Psoas muscle (tissue), 8 donors: ENCODE measurements around the gene OCIAD2. TPM values are rescaled to one million over a fixed set of nuclear protein-coding genes. Genes with fewer than 3 reads are reported as not detected.
A peak's percentile ranks its signal among the peaks of the same experiment; 100 is the strongest.
"Not testable (repeated sequence)": the region's sequence is repeated elsewhere in the genome, so short reads cannot be mapped to it uniquely, and the experiment has no call there.

Source experiments
- ATAC-seq, 4 donors: fragments of 200-7000 bp; cut with Tn5 transposase; one replicate each; pipeline ENCODE4 v1.9.1; 2020; ENCODE audit warnings: moderate library complexity in 3 of 4, mild to moderate bottlenecking in 2 of 4
- DNase-seq, 2 donors: peaks; one replicate each; pipeline ENCODE4 v3.0.0-alpha.2; 2020
- H3K27ac ChIP-seq: fragments of 200-600 bp; one replicate; pipeline ENCODE4 v1.8.0; 2022
- H3K27me3 ChIP-seq, 3 donors: fragments of 200-600 bp in 1 of 3; one replicate each; pipeline versions ENCODE4 v1.6.1 to v1.8.0; 2013 to 2022; ENCODE audit warnings: low read length in 2 of 3, mild to moderate bottlenecking in 2 of 3, moderate library complexity in 1 of 3; ENCODE audit not compliant: insufficient read depth in 3 of 3
- H3K36me3 ChIP-seq, 2 donors: fragments of 200-600 bp in 1 of 2; one replicate each; pipeline versions ENCODE4 v1.6.1 to v1.8.0; 2013 to 2022; ENCODE audit warnings: low read depth in 1 of 2, mild to moderate bottlenecking in 1 of 2, moderate library complexity in 1 of 2; ENCODE audit not compliant: insufficient read depth in 1 of 2
- H3K4me1 ChIP-seq: fragments of 200-600 bp; one replicate; pipeline ENCODE4 v1.8.0; 2022
- H3K4me3 ChIP-seq: fragments of 200-600 bp; one replicate; pipeline ENCODE4 v1.8.0; 2022; ENCODE audit warnings: mild to moderate bottlenecking
- H3K9me3 ChIP-seq: fragments of 200-600 bp; one replicate; pipeline ENCODE4 v1.8.0; 2022
- WGBS, 3 donors: extraction: QIAGEN DNeasy Blood & Tissue Kit; methylation state at CpG; one replicate each; pipeline versions ENCODE4 v1.1.6 to v1.1.7; 2013; 5-methylcytosine and 5-hydroxymethylcytosine counted together
- intact Hi-C, 2 donors: fragments of 100-400 bp; cut with DNase I; formaldehyde crosslinking; loops; one replicate each; pipeline versions ENCODE4 v1.11.0 to v1.14.2; 2022
- polyA plus RNA-seq, 3 donors: library from polyadenylated mRNA; stranded (reverse); fragments of 200-250 nt; gene quantifications; one replicate each; pipeline ENCODE4 v1.2.3, GENCODE V29; 2013
- total RNA-seq, 4 donors: library from RNA; stranded (reverse); fragmentation: NEBNext Ultra II Directional in 2 of 4; extraction: Animal tissue kit (Norgen Biotek cat#: 25700) in 2 of 4; gene quantifications; one replicate each; pipeline versions ENCODE4 v1.2.1 to v1.2.4, GENCODE V29; 2021 to 2023
- TF ChIP-seq, protein P1 (sequence below): fragments of 200-600 bp; IDR thresholded peaks from one replicate; pipeline ENCODE4 v1.8.0; 2022; ENCODE audit warnings: antibody characterized with exemption
- donor health status: healthy with polysubstance abuse.
- donor health status: DM: no; HTN: no; CAD: no; lungs with moderate emphysema.
- donor health status: Bipolar disorder and iron deficiency.
- donor health status: healthy.
- donor health status: DM: yes; HTN: yes; CAD: no.
- donor health status: DM: no; HTN: no; CAD: no.
- donor health status: DM: no; HTN: no; CAD: no.
- donor health status: DM: yes; HTN: yes; CAD: no.

Gene OCIAD2
- total and polyA plus RNA-seq, 7 donors, result 2.1 to 9.7 (median 7.8) TPM

GRCh38 chr4:48854395-48854683 is 52.2 kb downstream of the OCIAD2 start:
- intact Hi-C loops, result loop anchor here in 1 of 2 donors (10.0 kb wide), 1 partner anchor 270 kb away; no protein-coding TSS in a partner anchor
- no peaks in the 10 kb centered on the region for H3K4me1 ChIP-seq
- TF ChIP-seq, protein P1, sequence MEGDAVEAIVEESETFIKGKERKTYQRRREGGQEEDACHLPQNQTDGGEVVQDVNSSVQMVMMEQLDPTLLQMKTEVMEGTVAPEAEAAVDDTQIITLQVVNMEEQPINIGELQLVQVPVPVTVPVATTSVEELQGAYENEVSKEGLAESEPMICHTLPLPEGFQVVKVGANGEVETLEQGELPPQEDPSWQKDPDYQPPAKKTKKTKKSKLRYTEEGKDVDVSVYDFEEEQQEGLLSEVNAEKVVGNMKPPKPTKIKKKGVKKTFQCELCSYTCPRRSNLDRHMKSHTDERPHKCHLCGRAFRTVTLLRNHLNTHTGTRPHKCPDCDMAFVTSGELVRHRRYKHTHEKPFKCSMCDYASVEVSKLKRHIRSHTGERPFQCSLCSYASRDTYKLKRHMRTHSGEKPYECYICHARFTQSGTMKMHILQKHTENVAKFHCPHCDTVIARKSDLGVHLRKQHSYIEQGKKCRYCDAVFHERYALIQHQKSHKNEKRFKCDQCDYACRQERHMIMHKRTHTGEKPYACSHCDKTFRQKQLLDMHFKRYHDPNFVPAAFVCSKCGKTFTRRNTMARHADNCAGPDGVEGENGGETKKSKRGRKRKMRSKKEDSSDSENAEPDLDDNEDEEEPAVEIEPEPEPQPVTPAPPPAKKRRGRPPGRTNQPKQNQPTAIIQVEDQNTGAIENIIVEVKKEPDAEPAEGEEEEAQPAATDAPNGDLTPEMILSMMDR, result no peak
- H3K36me3 ChIP-seq, result peaks cover 17 to 100% of the 10 kb centered on the region in 2 donors
- 95 to 100% (median 99%) methylated on average over 1 of the region's 1 CpG for WGBS, 3 donors
- H3K27ac ChIP-seq, result no peak overlapping the region
- DNase-seq (no peak), ATAC-seq (no peak)
- H3K27me3 ChIP-seq, result no peaks in the 10 kb centered on the region
- H3K4me3 ChIP-seq, result no peak overlapping the region
- no peaks in the 10 kb centered on the region for H3K9me3 ChIP-seq

- DNase-seq (no peak), ATAC-seq (no peak)
- TF ChIP-seq, protein P1, result no peak
- Histone ChIP-seq H3K9me3 (no peaks in the 10 kb centered on the region), H3K36me3 (peaks cover 17 to 100% of the 10 kb centered on the region in 2 donors), H3K4me1 (no peaks in the 10 kb centered on the region), H3K4me3 (no peak overlapping the region), H3K27me3 (no peaks in the 10 kb centered on the region), H3K27ac (no peak overlapping the region)
- WGBS, 3 donors, result 91 to 96% (median 93%) methylated on average over 4 of the region's 4 CpGs
- intact Hi-C loops, result loop anchor here in 1 of 2 donors (10.0 kb wide), 1 partner anchor 269 kb away; no protein-coding TSS in a partner anchor
These were observed 52.8 kb downstream of the OCIAD2 start for GRCh38 chr4:48853604-48854394.

- DNase-seq, result no peak
- H3K27ac ChIP-seq, result no peak overlapping the region
- WGBS, 3 donors, result 79 to 93% (median 80%) methylated on average over 1 of the region's 1 CpG
- intact Hi-C loops, result loop anchor here in 1 of 2 donors (10.0 kb wide), 1 partner anchor 267 kb away; no protein-coding TSS in a partner anchor
- H3K27me3 ChIP-seq, result no peaks in the 10 kb centered on the region
- ATAC-seq, result no peak
- no peaks in the 10 kb centered on the region for H3K4me1 ChIP-seq
- H3K4me3 ChIP-seq, result no peak overlapping the region
- H3K9me3 ChIP-seq, result no peaks in the 10 kb centered on the region
- peaks cover 17 to 95% of the 10 kb centered on the region in 2 donors for H3K36me3 ChIP-seq
- TF ChIP-seq, protein P1, result no peak
These were observed 54.9 kb downstream of the OCIAD2 start for GRCh38 chr4:48851651-48852050.

DNA sequence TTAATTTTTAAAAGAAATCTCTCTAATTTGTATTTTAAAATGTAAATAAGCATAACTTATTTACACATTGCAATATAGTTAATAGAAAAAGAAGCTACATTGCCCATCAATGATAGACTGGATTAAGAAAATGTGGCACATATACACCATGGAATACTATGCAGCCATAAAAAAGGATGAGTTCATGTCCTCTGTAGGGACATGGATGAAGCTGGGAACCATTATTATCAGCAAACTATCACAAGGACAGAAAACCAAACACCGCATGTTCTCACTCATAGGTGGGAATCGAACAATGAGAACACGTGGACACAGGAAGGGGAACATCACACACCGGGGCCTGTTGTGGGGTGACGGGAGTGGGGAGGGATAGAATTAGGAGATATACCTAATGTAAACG is 57.8 kb downstream of the OCIAD2 start:
- H3K4me1 ChIP-seq, H3K27ac ChIP-seq, H3K27me3 ChIP-seq, ATAC-seq, H3K4me3 ChIP-seq, DNase-seq, intact Hi-C loops, H3K9me3 ChIP-seq: not testable (repeated sequence)
- 96 to 98% (median 97%) methylated on average over 6 of the region's 6 CpGs for WGBS, 3 donors
- peaks cover 13 to 94% of the 10 kb centered on the region in 2 donors for H3K36me3 ChIP-seq

GRCh38 chr4:48844843-48845242 is 61.7 kb downstream of the OCIAD2 start:
- Histone ChIP-seq H3K27ac (no peak overlapping the region), H3K9me3 (no peaks in the 10 kb centered on the region), H3K36me3 (peaks cover 0 to 88% of the 10 kb centered on the region in 2 donors), H3K27me3 (no peaks in the 10 kb centered on the region), H3K4me3 (no peak overlapping the region), H3K4me1 (no peaks in the 10 kb centered on the region)
- TF ChIP-seq, protein P1, result no peak
- ATAC-seq (peak in 1 of 4 donors; percentile 72), DNase-seq (no peak)
- intact Hi-C loops, result no loop called here
- WGBS, 3 donors, result 56 to 69% (median 60%) methylated on average over 2 of the region's 2 CpGs
